Measurements from ENCODE around the gene TCIRG1. TPM values are rescaled to one million over a fixed set of nuclear protein-coding genes. Genes with fewer than 3 reads are reported as not detected.

Gene TCIRG1
- total RNA-seq, 1 donor = 213 TPM

- H3K4me1 ChIP-seq (ENCODE audit: insufficient read depth, low read length) = peaks cover 72% of the 10 kb centered on the region
Observed at GRCh38 chr11:68002575-68002937, 36.3 kb upstream of the TCIRG1 start.

GRCh38 chr11:68002938-68003845 is 35.6 kb upstream of the TCIRG1 start:
- no peaks in the 10 kb centered on the region for H3K27me3 ChIP-seq (ENCODE audit: insufficient read depth, low read length)
- H3K4me3 ChIP-seq (ENCODE audit: low read length) = peak overlapping the region; percentile 52
- H3K9me3 ChIP-seq (ENCODE audit: low read depth, low read length) = no peaks in the 10 kb centered on the region
- peaks cover 69% of the 10 kb centered on the region for H3K4me1 ChIP-seq (ENCODE audit: insufficient read depth, low read length)

More at GRCh38 chr11:68002575-68002937, 36.3 kb upstream of the TCIRG1 start:
- H3K27me3 ChIP-seq (ENCODE audit: insufficient read depth, low read length) = no peaks in the 10 kb centered on the region
- H3K4me3 ChIP-seq (ENCODE audit: low read length) = peak overlapping the region; percentile 52
- no peaks in the 10 kb centered on the region for H3K9me3 ChIP-seq (ENCODE audit: low read depth, low read length)

- no peaks in the 10 kb centered on the region for H3K9me3 ChIP-seq (ENCODE audit: low read depth, low read length)
- no peaks in the 10 kb centered on the region for H3K27me3 ChIP-seq (ENCODE audit: insufficient read depth, low read length)
- H3K4me1 ChIP-seq (ENCODE audit: insufficient read depth, low read length) = peaks cover 69% of the 10 kb centered on the region
- peak within 1 kb of the TSS; percentile 52 for H3K4me3 ChIP-seq (ENCODE audit: low read length)
Observed at GRCh38 chr11:68003846-68004550, 34.8 kb upstream of the TCIRG1 start, which contains the start of gene UNC93B1. Gene UNC93B1 (minus strand): TSS chr11:68004097. CDS start chr11:68004043, 54 bp downstream.

GRCh38 chr11:68004551-68005335 is 34.1 kb upstream of the TCIRG1 start:
- H3K4me1 ChIP-seq (ENCODE audit: insufficient read depth, low read length) = peaks cover 69% of the 10 kb centered on the region
- peak overlapping the region; percentile 52 for H3K4me3 ChIP-seq (ENCODE audit: low read length)
- H3K9me3 ChIP-seq (ENCODE audit: low read depth, low read length) = no peaks in the 10 kb centered on the region
- H3K27me3 ChIP-seq (ENCODE audit: insufficient read depth, low read length) = no peaks in the 10 kb centered on the region

- Histone ChIP-seq H3K27me3 (ENCODE audit: insufficient read depth, low read length) (no peaks in the 10 kb centered on the region), H3K9me3 (ENCODE audit: low read depth, low read length) (no peaks in the 10 kb centered on the region), H3K4me1 (ENCODE audit: insufficient read depth, low read length) (peaks cover 75% of the 10 kb centered on the region), H3K4me3 (ENCODE audit: low read length) (no peak overlapping the region)
Observed at GRCh38 chr11:68006606-68007166, 32.1 kb upstream of the TCIRG1 start.

- H3K4me1 ChIP-seq (ENCODE audit: insufficient read depth, low read length) = peaks cover 75% of the 10 kb centered on the region
- H3K9me3 ChIP-seq (ENCODE audit: low read depth, low read length) = no peaks in the 10 kb centered on the region
- no peak overlapping the region for H3K4me3 ChIP-seq (ENCODE audit: low read length)
- H3K27me3 ChIP-seq (ENCODE audit: insufficient read depth, low read length) = no peaks in the 10 kb centered on the region
Observed at GRCh38 chr11:68007498-68008380, 31.1 kb upstream of the TCIRG1 start.

- H3K9me3 ChIP-seq (ENCODE audit: low read depth, low read length) = no peaks in the 10 kb centered on the region
- H3K4me1 ChIP-seq (ENCODE audit: insufficient read depth, low read length) = peaks cover 82% of the 10 kb centered on the region
- no peak overlapping the region for H3K4me3 ChIP-seq (ENCODE audit: low read length)
- H3K27me3 ChIP-seq (ENCODE audit: insufficient read depth, low read length) = no peaks in the 10 kb centered on the region
Observed at GRCh38 chr11:68008381-68009337, 30.2 kb upstream of the TCIRG1 start.

GRCh38 chr11:68009391-68010089 is 29.3 kb upstream of the TCIRG1 start:
- Histone ChIP-seq H3K4me3 (ENCODE audit: low read length) (peak overlapping the region; percentile 49), H3K9me3 (ENCODE audit: low read depth, low read length) (no peaks in the 10 kb centered on the region), H3K4me1 (ENCODE audit: insufficient read depth, low read length) (peaks cover 85% of the 10 kb centered on the region), H3K27me3 (ENCODE audit: insufficient read depth, low read length) (no peaks in the 10 kb centered on the region)

- peaks cover 78% of the 10 kb centered on the region for H3K4me1 ChIP-seq (ENCODE audit: insufficient read depth, low read length)
- H3K27me3 ChIP-seq (ENCODE audit: insufficient read depth, low read length) = no peaks in the 10 kb centered on the region
- H3K4me3 ChIP-seq (ENCODE audit: low read length) = peak within 1 kb of the TSS; percentile 49
- H3K9me3 ChIP-seq (ENCODE audit: low read depth, low read length) = no peaks in the 10 kb centered on the region
Observed at GRCh38 chr11:68010090-68011041, 28.5 kb upstream of the TCIRG1 start, which contains the start of gene ALDH3B1. Gene ALDH3B1 (plus strand): TSS chr11:68010327. CDS start chr11:68015298, 4,971 bp downstream.

GRCh38 chr11:68011051-68011943 is 27.5 kb upstream of the TCIRG1 start:
- H3K4me3 ChIP-seq (ENCODE audit: low read length) = peak overlapping the region; percentile 49
- no peaks in the 10 kb centered on the region for H3K27me3 ChIP-seq (ENCODE audit: insufficient read depth, low read length)
- no peaks in the 10 kb centered on the region for H3K9me3 ChIP-seq (ENCODE audit: low read depth, low read length)
- H3K4me1 ChIP-seq (ENCODE audit: insufficient read depth, low read length) = peaks cover 72% of the 10 kb centered on the region
